ENCODE measurements around the gene SCYL3. TPM values are rescaled to one million over a fixed set of nuclear protein-coding genes. Genes with fewer than 3 reads are reported as not detected.

SCYL3 gene
- total and polyA plus RNA-seq, 2 of the 13 experiments (the other 11 are each of a cell fraction or from before 2014, with no cell fraction given) = 3.3 to 4.9 TPM

DNA sequence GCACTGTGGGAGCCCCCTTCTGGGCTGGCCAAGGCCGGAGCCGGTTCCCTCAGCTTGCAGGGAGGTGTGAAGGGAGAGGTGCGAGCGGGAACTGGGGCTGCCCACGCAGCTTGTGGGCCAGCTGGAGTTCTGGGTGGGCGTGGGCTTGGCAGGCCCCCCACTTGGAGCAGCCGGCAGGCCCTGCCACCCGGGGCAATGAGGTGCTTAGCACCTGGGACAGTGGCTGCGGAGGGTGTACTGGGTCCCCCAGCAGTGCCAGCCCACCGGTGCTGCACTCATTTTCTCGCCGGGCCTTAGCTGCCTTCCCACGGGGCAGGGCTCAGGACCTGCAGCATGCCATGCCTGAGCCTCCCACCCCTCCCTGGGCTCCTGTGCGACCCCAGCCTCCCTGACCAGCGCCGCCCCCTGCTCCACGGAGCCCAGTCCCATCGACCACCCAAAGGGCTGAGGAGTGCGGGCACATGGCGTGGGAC, 11.6 kb downstream of the SCYL3 start:
- H4K20me1 ChIP-seq (ENCODE audit: insufficient read depth, low read length) = no peaks in the 10 kb centered on the region
- no peak for DNase-seq (ENCODE audit: low spot score)
- peaks cover 12% of the 10 kb centered on the region for H3K4me1 ChIP-seq (ENCODE audit: insufficient read depth, low read length)
- no peak overlapping the region for H3K27ac ChIP-seq (ENCODE audit: extremely low read length, insufficient read depth, low read length)
- 98% methylated on average over 9 of the region's 20 CpGs for WGBS (ENCODE audit: low lambda C conversion rate)
- H3K79me2 ChIP-seq (ENCODE audit: insufficient read depth, low read length) = no peaks in the 10 kb centered on the region
- CTCF ChIA-PET (ENCODE audit: low intra/inter-chr PET ratio, low total read pairs) = no interaction called here
- no TSS peak for BruUV-seq (replicated peaks)
- H3K9ac ChIP-seq (ENCODE audit: insufficient read depth, low read depth, low read length) = no peak overlapping the region
- POLR2A ChIA-PET = interaction anchor here (1.5 kb wide), 1 partner anchor 11 kb away, joined by 8 read pairs; the partner anchor contains the start of gene SCYL3
- no peak overlapping the region for H2AFZ ChIP-seq (ENCODE audit: low read length)
- H3K4me2 ChIP-seq (ENCODE audit: low read depth, low read length) = no peak overlapping the region
- H3K36me3 ChIP-seq (replicated peaks in 1 of 2; ENCODE audit: control insufficient read depth in 1 of 2, insufficient read depth in 2 of 2, low read length in 2 of 2) = peaks cover under 1 to 13% of the 10 kb centered on the region in 2 experiments; a peak in 1 of 5 replicates
- H3K9me3 ChIP-seq (ENCODE audit: low read length) = no peaks in the 10 kb centered on the region
- no peak for FAIRE-seq
- H3K27me3 ChIP-seq (ENCODE audit: control insufficient read depth in 1 of 2, insufficient read depth in 2 of 2, low read length in 2 of 2) = no peaks in the 10 kb centered on the region
- ATAC-seq = no peak
- intact Hi-C loops (cut with micrococcal nuclease; ENCODE audit: unreplicated experiment) = no loop called here
- no peak for TF ChIP-seq MAZ (IDR thresholded peaks at IDR 0.05; ENCODE audit: borderline replicate concordance, low read depth, low read length)
- no peak for TF ChIP-seq MAZ (CRISPR knock-in tag; IDR thresholded peaks at IDR 0.05; ENCODE audit: low read depth)
- TF ChIP-seq REPIN1 (CRISPR knock-in tag; IDR thresholded peaks at IDR 0.05; ENCODE audit: borderline replicate concordance, low read depth) = no peak
- TF ChIP-seq ZSCAN20 (CRISPR knock-in tag; IDR thresholded peaks at IDR 0.05; ENCODE audit: borderline replicate concordance) = no peak
- TF ChIP-seq FOXP1 (IDR thresholded peaks at IDR 0.05) = no peak
- no peak for TF ChIP-seq FOXP1 (CRISPR knock-in tag; IDR thresholded peaks at IDR 0.05)
- TF ChIP-seq ZNF549 (CRISPR knock-in tag; IDR thresholded peaks at IDR 0.05) = no peak
- no peak for TF ChIP-seq RAD21 (CRISPR knock-in tag; IDR thresholded peaks at IDR 0.05)
- TF ChIP-seq ZSCAN30 (CRISPR knock-in tag; IDR thresholded peaks at IDR 0.05) = no peak
- TF ChIP-seq ZNF138 (CRISPR knock-in tag; IDR thresholded peaks at IDR 0.05; ENCODE audit: low read depth) = no peak
- no peak for TF ChIP-seq ZNF292 (CRISPR knock-in tag; IDR thresholded peaks at IDR 0.05; ENCODE audit: borderline replicate concordance, low read depth)
- no peak for TF ChIP-seq NFE2L2 (IDR thresholded peaks at IDR 0.05; ENCODE audit: low read length)
- TF ChIP-seq ZNF33B (CRISPR knock-in tag; IDR thresholded peaks at IDR 0.05) = no peak
- TF ChIP-seq PHB2 (IDR thresholded peaks at IDR 0.05; ENCODE audit: partially characterized antibody) = no peak
- TF ChIP-seq, protein P1, sequence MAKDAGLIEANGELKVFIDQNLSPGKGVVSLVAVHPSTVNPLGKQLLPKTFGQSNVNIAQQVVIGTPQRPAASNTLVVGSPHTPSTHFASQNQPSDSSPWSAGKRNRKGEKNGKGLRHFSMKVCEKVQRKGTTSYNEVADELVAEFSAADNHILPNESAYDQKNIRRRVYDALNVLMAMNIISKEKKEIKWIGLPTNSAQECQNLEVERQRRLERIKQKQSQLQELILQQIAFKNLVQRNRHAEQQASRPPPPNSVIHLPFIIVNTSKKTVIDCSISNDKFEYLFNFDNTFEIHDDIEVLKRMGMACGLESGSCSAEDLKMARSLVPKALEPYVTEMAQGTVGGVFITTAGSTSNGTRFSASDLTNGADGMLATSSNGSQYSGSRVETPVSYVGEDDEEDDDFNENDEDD (CRISPR knock-in tag; IDR thresholded peaks at IDR 0.05; ENCODE audit: borderline replicate concordance) = no peak
- TF ChIP-seq, protein P2, sequence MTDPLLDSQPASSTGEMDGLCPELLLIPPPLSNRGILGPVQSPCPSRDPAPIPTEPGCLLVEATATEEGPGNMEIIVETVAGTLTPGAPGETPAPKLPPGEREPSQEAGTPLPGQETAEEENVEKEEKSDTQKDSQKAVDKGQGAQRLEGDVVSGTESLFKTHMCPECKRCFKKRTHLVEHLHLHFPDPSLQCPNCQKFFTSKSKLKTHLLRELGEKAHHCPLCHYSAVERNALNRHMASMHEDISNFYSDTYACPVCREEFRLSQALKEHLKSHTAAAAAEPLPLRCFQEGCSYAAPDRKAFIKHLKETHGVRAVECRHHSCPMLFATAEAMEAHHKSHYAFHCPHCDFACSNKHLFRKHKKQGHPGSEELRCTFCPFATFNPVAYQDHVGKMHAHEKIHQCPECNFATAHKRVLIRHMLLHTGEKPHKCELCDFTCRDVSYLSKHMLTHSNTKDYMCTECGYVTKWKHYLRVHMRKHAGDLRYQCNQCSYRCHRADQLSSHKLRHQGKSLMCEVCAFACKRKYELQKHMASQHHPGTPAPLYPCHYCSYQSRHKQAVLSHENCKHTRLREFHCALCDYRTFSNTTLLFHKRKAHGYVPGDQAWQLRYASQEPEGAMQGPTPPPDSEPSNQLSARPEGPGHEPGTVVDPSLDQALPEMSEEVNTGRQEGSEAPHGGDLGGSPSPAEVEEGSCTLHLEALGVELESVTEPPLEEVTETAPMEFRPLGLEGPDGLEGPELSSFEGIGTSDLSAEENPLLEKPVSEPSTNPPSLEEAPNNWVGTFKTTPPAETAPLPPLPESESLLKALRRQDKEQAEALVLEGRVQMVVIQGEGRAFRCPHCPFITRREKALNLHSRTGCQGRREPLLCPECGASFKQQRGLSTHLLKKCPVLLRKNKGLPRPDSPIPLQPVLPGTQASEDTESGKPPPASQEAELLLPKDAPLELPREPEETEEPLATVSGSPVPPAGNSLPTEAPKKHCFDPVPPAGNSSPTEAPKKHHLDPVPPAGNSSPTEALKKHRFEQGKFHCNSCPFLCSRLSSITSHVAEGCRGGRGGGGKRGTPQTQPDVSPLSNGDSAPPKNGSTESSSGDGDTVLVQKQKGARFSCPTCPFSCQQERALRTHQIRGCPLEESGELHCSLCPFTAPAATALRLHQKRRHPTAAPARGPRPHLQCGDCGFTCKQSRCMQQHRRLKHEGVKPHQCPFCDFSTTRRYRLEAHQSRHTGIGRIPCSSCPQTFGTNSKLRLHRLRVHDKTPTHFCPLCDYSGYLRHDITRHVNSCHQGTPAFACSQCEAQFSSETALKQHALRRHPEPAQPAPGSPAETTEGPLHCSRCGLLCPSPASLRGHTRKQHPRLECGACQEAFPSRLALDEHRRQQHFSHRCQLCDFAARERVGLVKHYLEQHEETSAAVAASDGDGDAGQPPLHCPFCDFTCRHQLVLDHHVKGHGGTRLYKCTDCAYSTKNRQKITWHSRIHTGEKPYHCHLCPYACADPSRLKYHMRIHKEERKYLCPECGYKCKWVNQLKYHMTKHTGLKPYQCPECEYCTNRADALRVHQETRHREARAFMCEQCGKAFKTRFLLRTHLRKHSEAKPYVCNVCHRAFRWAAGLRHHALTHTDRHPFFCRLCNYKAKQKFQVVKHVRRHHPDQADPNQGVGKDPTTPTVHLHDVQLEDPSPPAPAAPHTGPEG (CRISPR knock-in tag; IDR thresholded peaks at IDR 0.05) = no peak
- TF ChIP-seq, protein P3, sequence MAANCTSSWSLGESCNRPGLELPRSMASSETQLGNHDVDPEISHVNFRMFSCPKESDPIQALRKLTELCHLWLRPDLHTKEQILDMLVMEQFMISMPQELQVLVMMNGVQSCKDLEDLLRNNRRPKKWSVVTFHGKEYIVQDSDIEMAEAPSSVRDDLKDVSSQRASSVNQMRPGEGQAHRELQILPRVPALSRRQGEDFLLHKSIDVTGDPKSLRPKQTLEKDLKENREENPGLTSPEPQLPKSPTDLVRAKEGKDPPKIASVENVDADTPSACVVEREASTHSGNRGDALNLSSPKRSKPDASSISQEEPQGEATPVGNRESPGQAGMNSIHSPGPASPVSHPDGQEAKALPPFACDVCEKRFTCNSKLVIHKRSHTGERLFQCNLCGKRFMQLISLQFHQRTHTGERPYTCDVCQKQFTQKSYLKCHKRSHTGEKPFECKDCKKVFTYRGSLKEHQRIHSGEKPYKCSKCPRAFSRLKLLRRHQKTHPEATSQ (CRISPR knock-in tag; IDR thresholded peaks at IDR 0.05; ENCODE audit: borderline replicate concordance) = no peak
- H3K4me3 ChIP-seq (replicated peaks in 1 of 3; ENCODE audit: insufficient read depth in 1 of 3, low read depth in 2 of 3, low read length in 3 of 3) = no peak overlapping the region
- in situ Hi-C loops (cut with HindIII; ENCODE audit: extremely low pct_ligation_motif_present, low pct_unique_long_range_greater_than_20kb) = no loop called here

Data from HepG2 (cell line).